GM10266 (cell line): ENCODE measurements around the gene CEBPG.
A peak's percentile ranks its signal among the peaks of the same experiment; 100 is the strongest.

Source experiments
- DNase-seq: peaks from one replicate; pipeline ENCODE4 v3.0.0; 2012; ENCODE audit errors: extremely low spot score
- CTCF ChIP-seq: IDR thresholded peaks from 2 replicates; pipeline ENCODE4 v1.5.1; 2012; ENCODE audit warnings: mild to moderate bottlenecking, low read depth; ENCODE audit not compliant: control insufficient read depth, insufficient read depth; ENCODE audit errors: missing control alignments

The CEBPG gene

GRCh38 chr19:33373453-33374235, at the start of gene CEBPG:
TSS of gene CEBPG (plus strand) at chr19:33373709. CDS start at chr19:33379240, 5,531 bp downstream.
- peak; percentile 25 for TF ChIP-seq CTCF
- peak; percentile 99 for DNase-seq

- no peak for DNase-seq
- no peak for TF ChIP-seq CTCF
Measured at GRCh38 chr19:33324628-33325027, 48.9 kb upstream of the CEBPG start.

- no peak for DNase-seq
- TF ChIP-seq CTCF, result no peak
Measured at GRCh38 chr19:33325920-33326319, 47.6 kb upstream of the CEBPG start.

- no peak for DNase-seq
- TF ChIP-seq CTCF, result no peak
Measured at GRCh38 chr19:33329060-33329459, 44.4 kb upstream of the CEBPG start.

- TF ChIP-seq CTCF, result no peak
- no peak for DNase-seq
Measured at GRCh38 chr19:33329736-33330135, 43.8 kb upstream of the CEBPG start.

GRCh38 chr19:33332248-33332647, 41.3 kb upstream of the CEBPG start:
- no peak for DNase-seq

More at GRCh38 chr19:33332248-33332647, 41.3 kb upstream of the CEBPG start:
- TF ChIP-seq CTCF, result no peak
